ENCODE data around the gene PROK1.

The PROK1 gene

GRCh38 chr1:110465038-110465813 lies 14.3 kb downstream of the PROK1 start:
- DNase-seq (ENCODE audit: low spot score) = no peak

GRCh38 chr1:110465814-110466380 lies 14.9 kb downstream of the PROK1 start:
- DNase-seq (ENCODE audit: low spot score) = no peak

GRCh38 chr1:110466646-110467280 lies 15.8 kb downstream of the PROK1 start:
- no peak for DNase-seq (ENCODE audit: low spot score)

GRCh38 chr1:110471131-110471530 lies 20.2 kb downstream of the PROK1 start:
- DNase-seq (ENCODE audit: low spot score) = no peak

GRCh38 chr1:110472546-110472945 lies 21.6 kb downstream of the PROK1 start:
- no peak for DNase-seq (ENCODE audit: low spot score)

GRCh38 chr1:110474444-110474843 lies 23.5 kb downstream of the PROK1 start:
- no peak for DNase-seq (ENCODE audit: low spot score)

GRCh38 chr1:110475362-110476027 lies 24.5 kb downstream of the PROK1 start:
- no peak for DNase-seq (ENCODE audit: low spot score)

GRCh38 chr1:110476028-110476765 lies 25.2 kb downstream of the PROK1 start:
- DNase-seq (ENCODE audit: low spot score) = no peak

- DNase-seq (ENCODE audit: low spot score) = peak; percentile 51
Observed at GRCh38 chr1:110477041-110477440, 26.1 kb downstream of the PROK1 start.

GRCh38 chr1:110477445-110477957 lies 26.6 kb downstream of the PROK1 start:
- peak; percentile 52 for DNase-seq (ENCODE audit: low spot score)

GRCh38 chr1:110477967-110478640 lies 27.2 kb downstream of the PROK1 start:
- no peak for DNase-seq (ENCODE audit: low spot score)

- no peak for DNase-seq (ENCODE audit: low spot score)
Observed at GRCh38 chr1:110478886-110479285, 27.9 kb downstream of the PROK1 start.

GRCh38 chr1:110480356-110481096 lies 29.6 kb downstream of the PROK1 start:
- no peak for DNase-seq (ENCODE audit: low spot score)

GRCh38 chr1:110481968-110482623 lies 31.1 kb downstream of the PROK1 start:
- no peak for DNase-seq (ENCODE audit: low spot score)

- no peak for DNase-seq (ENCODE audit: low spot score)
Observed at GRCh38 chr1:110482662-110483307, 31.8 kb downstream of the PROK1 start.

GRCh38 chr1:110483308-110483685 lies 32.3 kb downstream of the PROK1 start:
- DNase-seq (ENCODE audit: low spot score) = no peak

- no peak for DNase-seq (ENCODE audit: low spot score)
Observed at GRCh38 chr1:110484801-110485200, 33.9 kb downstream of the PROK1 start.

- DNase-seq (ENCODE audit: low spot score) = no peak
Observed at GRCh38 chr1:110485725-110486124, 34.8 kb downstream of the PROK1 start.

GRCh38 chr1:110487726-110488125 lies 36.8 kb downstream of the PROK1 start:
- no peak for DNase-seq (ENCODE audit: low spot score)

GRCh38 chr1:110488161-110488560 lies 37.2 kb downstream of the PROK1 start:
- DNase-seq (ENCODE audit: low spot score) = no peak

Data from AG20443 (cell line).